ENCODE data around the gene ZNF85. TPM values are rescaled to one million over a fixed set of nuclear protein-coding genes. Genes with fewer than 3 reads are reported as not detected.
A peak's percentile ranks its signal among the peaks of the same experiment; 100 is the strongest.
"Not testable (repeated sequence)": the region's sequence is repeated elsewhere in the genome, so short reads cannot be mapped to it uniquely, and the experiment has no call there.

ZNF85 gene
- total RNA-seq, 1 donor from 2014 or later: 48.3 TPM

DNA sequence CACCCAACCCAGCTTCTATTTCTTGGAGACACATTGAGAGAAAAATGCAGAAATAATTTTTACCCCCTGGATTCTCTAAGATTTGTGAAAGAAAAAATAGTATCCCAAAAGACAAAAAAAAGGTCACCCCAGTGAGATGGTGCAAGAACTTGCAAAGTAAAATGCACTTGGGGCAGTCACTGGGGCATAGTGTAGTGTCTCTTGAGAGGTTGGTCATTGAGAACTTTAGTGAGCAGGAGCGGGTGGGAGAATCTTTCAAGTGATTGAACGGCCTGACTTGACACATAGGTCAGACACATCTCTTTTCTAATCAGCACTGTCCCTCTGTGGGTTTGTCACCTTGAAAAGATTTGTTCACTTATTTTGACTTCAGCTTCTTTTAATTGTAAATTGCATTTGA, 2.4 kb downstream of the ZNF85 start:
- no peak for DNase-seq (ENCODE audit: low spot score)
- peaks cover 72% of the 10 kb centered on the region for H3K79me2 ChIP-seq (ENCODE audit: low read depth)
- Mint-ChIP-seq H3K9me3 (peaks cover 58% of the 10 kb centered on the region), H3K36me3 (peaks cover 47% of the 10 kb centered on the region), H3K27ac (no peak overlapping the region), H3K4me1 (peaks cover 4% of the 10 kb centered on the region), H3K27me3 (ENCODE audit: insufficient read depth, low read depth) (peaks cover 7% of the 10 kb centered on the region), H3K4me3 (peak overlapping the region; percentile 49)
- H3F3A ChIP-seq (ENCODE audit: low read depth): peaks cover 9% of the 10 kb centered on the region
- no peaks in the 10 kb centered on the region for H3K9me3 ChIP-seq (ENCODE audit: low read depth)
- no peak overlapping the region for H3K27ac ChIP-seq
- no peaks in the 10 kb centered on the region for H3K27me3 ChIP-seq
- no peak overlapping the region for H3K4me3 ChIP-seq
- H3K4me2 ChIP-seq: no peak overlapping the region
- TF ChIP-seq EZH2 (IDR thresholded peaks at IDR 0.05): no peak
- TF ChIP-seq, protein P1, sequence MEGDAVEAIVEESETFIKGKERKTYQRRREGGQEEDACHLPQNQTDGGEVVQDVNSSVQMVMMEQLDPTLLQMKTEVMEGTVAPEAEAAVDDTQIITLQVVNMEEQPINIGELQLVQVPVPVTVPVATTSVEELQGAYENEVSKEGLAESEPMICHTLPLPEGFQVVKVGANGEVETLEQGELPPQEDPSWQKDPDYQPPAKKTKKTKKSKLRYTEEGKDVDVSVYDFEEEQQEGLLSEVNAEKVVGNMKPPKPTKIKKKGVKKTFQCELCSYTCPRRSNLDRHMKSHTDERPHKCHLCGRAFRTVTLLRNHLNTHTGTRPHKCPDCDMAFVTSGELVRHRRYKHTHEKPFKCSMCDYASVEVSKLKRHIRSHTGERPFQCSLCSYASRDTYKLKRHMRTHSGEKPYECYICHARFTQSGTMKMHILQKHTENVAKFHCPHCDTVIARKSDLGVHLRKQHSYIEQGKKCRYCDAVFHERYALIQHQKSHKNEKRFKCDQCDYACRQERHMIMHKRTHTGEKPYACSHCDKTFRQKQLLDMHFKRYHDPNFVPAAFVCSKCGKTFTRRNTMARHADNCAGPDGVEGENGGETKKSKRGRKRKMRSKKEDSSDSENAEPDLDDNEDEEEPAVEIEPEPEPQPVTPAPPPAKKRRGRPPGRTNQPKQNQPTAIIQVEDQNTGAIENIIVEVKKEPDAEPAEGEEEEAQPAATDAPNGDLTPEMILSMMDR (IDR thresholded peaks at IDR 0.05): no peak
- no peak for TF ChIP-seq EZH2phosphoT487 (IDR thresholded peaks at IDR 0.05)
- no peak overlapping the region for H2AFZ ChIP-seq (replicated peaks)
- H4K20me1 ChIP-seq (ENCODE audit: low read depth): no peaks in the 10 kb centered on the region
- no peaks in the 10 kb centered on the region for H3K36me3 ChIP-seq
- no peak overlapping the region for H3K9ac ChIP-seq
- H3K4me1 ChIP-seq: peaks cover 11% of the 10 kb centered on the region

DNA sequence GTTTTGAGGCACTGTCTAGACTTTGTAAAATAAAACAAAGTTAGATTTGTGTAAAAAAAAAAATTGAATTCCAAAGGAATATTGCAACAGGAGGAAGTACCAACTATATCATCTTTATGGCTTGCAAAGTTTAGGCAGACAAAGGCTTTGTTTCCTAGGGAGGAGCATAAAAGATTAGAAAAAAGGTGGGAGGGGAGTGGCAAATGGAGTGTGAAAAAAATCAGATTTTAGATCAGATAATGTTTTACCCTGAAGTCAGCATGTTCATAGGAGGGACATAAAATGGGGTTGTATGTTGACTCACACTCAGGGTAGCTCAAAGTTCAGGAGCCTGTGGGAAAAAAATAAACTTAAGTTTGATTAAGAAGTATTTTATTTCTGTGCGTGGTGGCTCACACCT, 3.7 kb downstream of the ZNF85 start:
- H3K36me3 Mint-ChIP-seq: peaks cover 57% of the 10 kb centered on the region

DNA sequence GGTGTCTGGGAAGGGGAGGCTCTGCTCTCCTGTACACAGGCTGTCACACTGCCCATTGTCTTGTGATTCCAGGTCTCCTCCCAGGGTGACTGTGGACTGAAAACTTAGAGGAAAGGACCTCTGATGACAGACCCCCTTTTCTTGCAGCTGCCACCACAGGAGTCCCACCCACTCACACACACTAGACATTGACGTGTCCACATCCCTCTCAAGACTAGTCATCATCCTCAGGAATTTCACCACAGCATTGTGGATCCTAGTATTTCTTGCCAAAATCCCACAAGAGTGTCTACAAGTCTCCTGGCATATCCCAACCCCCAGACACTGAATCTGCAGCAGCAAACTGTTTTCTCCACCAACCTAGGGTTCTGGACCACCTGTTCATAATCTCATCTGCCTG, 5.3 kb downstream of the ZNF85 start:
- Histone ChIP-seq H3K27me3 (no peaks in the 10 kb centered on the region), H3K4me2 (no peak overlapping the region), H3K79me2 (ENCODE audit: low read depth) (peaks cover 100% of the 10 kb centered on the region), H2AFZ (replicated peaks) (no peak overlapping the region), H4K20me1 (ENCODE audit: low read depth) (no peaks in the 10 kb centered on the region), H3K9ac (no peak overlapping the region), H3K27ac (no peak overlapping the region), H3K36me3 (no peaks in the 10 kb centered on the region), H3K4me3 (no peak overlapping the region), H3K9me3 (ENCODE audit: low read depth) (no peaks in the 10 kb centered on the region), H3K4me1 (peaks cover 6% of the 10 kb centered on the region), H3F3A (ENCODE audit: low read depth) (peaks cover 2% of the 10 kb centered on the region)
- Mint-ChIP-seq H3K9me3 (peaks cover 78% of the 10 kb centered on the region), H3K4me3 (no peak overlapping the region), H3K4me1 (peaks cover 4% of the 10 kb centered on the region), H3K36me3 (peaks cover 69% of the 10 kb centered on the region), H3K27ac (no peak overlapping the region), H3K27me3 (ENCODE audit: insufficient read depth, low read depth) (peaks cover 7% of the 10 kb centered on the region)
- DNase-seq (ENCODE audit: low spot score): no peak
- TF ChIP-seq, protein P1 (IDR thresholded peaks at IDR 0.05): no peak
- TF ChIP-seq EZH2 (IDR thresholded peaks at IDR 0.05) (no peak), EZH2phosphoT487 (IDR thresholded peaks at IDR 0.05) (no peak)

More for the DNA sequence above, 3.7 kb downstream of the ZNF85 start:
- Mint-ChIP-seq H3K4me3 (no peak overlapping the region), H3K4me1 (peaks cover 4% of the 10 kb centered on the region), H3K27me3 (ENCODE audit: insufficient read depth, low read depth) (peaks cover 7% of the 10 kb centered on the region), H3K27ac (no peak overlapping the region), H3K9me3 (peaks cover 69% of the 10 kb centered on the region)
- Histone ChIP-seq H3K4me2 (no peak overlapping the region), H3K36me3 (no peaks in the 10 kb centered on the region), H3K9me3 (ENCODE audit: low read depth) (no peaks in the 10 kb centered on the region), H2AFZ (replicated peaks) (no peak overlapping the region), H3K79me2 (ENCODE audit: low read depth) (peaks cover 85% of the 10 kb centered on the region), H3K4me3 (no peak overlapping the region), H3K27ac (no peak overlapping the region), H4K20me1 (ENCODE audit: low read depth) (no peaks in the 10 kb centered on the region), H3K9ac (no peak overlapping the region), H3F3A (ENCODE audit: low read depth) (peaks cover 9% of the 10 kb centered on the region), H3K4me1 (peaks cover 11% of the 10 kb centered on the region), H3K27me3 (no peaks in the 10 kb centered on the region)
- TF ChIP-seq, protein P1 (IDR thresholded peaks at IDR 0.05): no peak
- TF ChIP-seq EZH2 (IDR thresholded peaks at IDR 0.05): no peak
- TF ChIP-seq EZH2phosphoT487 (IDR thresholded peaks at IDR 0.05): no peak
- no peak for DNase-seq (ENCODE audit: low spot score)

DNA sequence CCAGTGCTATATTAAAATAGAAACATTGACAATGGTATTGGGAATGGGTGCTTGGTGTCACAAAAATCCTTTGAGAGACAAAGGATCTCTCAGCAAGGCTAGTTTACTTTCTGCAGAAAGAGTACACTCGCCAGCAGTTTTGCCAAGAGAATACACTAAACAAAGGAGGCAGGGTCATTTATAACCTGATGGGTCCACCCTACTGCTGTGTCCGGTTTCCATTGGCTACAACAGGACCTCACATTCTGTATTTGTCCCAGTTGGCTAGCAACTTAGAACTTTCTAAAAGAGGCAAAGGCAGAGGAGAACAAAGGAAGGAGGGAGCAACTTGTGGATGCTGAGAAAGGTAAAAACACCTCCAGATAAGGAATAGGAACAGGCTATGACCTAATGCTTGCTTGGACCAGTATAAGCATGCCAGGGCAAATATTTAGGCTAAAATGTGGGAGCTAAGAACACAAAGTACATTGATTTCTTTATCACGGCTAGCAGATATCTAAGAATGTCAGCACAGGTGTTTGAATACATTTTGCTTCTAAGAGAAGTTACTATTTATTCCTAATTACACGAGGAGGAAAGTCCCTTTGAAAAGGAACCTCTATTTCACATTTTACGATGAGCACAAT, 13.4 kb downstream of the ZNF85 start:
- not testable (repeated sequence) for H4K20me1 ChIP-seq (ENCODE audit: low read depth); H3K27ac Mint-ChIP-seq; H3K4me2 ChIP-seq; H3K4me3 Mint-ChIP-seq; DNase-seq (ENCODE audit: low spot score); H3K9ac ChIP-seq; H3K4me3 ChIP-seq; H2AFZ ChIP-seq (replicated peaks); H3K27ac ChIP-seq; H3K27me3 ChIP-seq; H3F3A ChIP-seq (ENCODE audit: low read depth); H3K27me3 Mint-ChIP-seq (ENCODE audit: insufficient read depth, low read depth); H3K4me1 ChIP-seq; H3K4me1 Mint-ChIP-seq; H3K9me3 ChIP-seq (ENCODE audit: low read depth)
- Mint-ChIP-seq H3K36me3 (peaks cover 77% of the 10 kb centered on the region), H3K9me3 (peaks cover 64% of the 10 kb centered on the region)
- Histone ChIP-seq H3K36me3 (peaks cover 12% of the 10 kb centered on the region), H3K79me2 (ENCODE audit: low read depth) (peaks cover 57% of the 10 kb centered on the region)

DNA sequence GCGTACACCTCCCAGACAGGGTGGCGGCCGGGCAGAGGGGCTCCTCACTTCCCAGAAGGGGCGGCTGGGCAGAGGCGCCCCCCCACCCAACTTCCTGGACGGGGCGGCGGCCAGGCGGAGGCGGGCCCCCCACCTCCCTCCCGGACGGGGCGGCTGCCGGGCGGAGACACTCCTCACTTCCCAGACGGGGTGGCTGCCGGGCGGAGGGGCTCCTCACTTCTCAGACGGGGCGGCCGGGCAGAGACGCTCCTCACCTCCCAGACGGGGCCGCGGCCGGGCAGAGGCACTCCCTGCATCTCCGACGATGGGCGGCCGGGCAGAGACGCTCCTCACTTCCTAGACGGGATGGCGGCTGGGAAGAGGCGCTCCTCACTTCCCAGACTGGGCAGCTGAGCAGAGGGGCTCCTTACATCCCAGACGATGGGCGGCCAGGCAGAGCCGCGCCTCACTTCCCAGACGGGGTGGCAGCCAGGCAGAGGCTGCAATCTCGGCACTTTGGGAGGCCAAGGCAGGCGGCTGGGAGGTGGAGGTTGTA, 29.6 kb downstream of the ZNF85 start:
- Mint-ChIP-seq H3K36me3 (peaks cover 24% of the 10 kb centered on the region), H3K9me3 (peaks cover 45% of the 10 kb centered on the region)
- not testable (repeated sequence) for H3F3A ChIP-seq (ENCODE audit: low read depth); H2AFZ ChIP-seq (replicated peaks); DNase-seq (ENCODE audit: low spot score); H3K4me1 Mint-ChIP-seq; H3K4me3 ChIP-seq; H3K27me3 Mint-ChIP-seq (ENCODE audit: insufficient read depth, low read depth); H3K9ac ChIP-seq; H4K20me1 ChIP-seq (ENCODE audit: low read depth); H3K27ac Mint-ChIP-seq; H3K27me3 ChIP-seq; H3K4me1 ChIP-seq; H3K79me2 ChIP-seq (ENCODE audit: low read depth); H3K27ac ChIP-seq; H3K4me3 Mint-ChIP-seq; H3K4me2 ChIP-seq
- Histone ChIP-seq H3K36me3 (peaks cover 28% of the 10 kb centered on the region), H3K9me3 (ENCODE audit: low read depth) (peaks cover 39% of the 10 kb centered on the region)

All from neural progenitor cell (in vitro differentiated cells).